HCT116 (cell line): ENCODE results near the gene SLC8A1. TPM values are rescaled to one million over a fixed set of nuclear protein-coding genes. Genes with fewer than 3 reads are reported as not detected.

Experiments used
- ATAC-seq: fragments of 200-7000 bp; cut with Tn5 transposase; 2 replicates; pipeline ENCODE4 v1.9.1; 2020; ENCODE audit warnings: mild to moderate bottlenecking, moderate library complexity
- BruUV-seq: library from RNA; stranded (reverse); fragments of 400-500 nt; replicated peaks from 2 replicates; lab custom pipeline; 2021; lab: Mats Ljungman, UMichigan
- CTCF ChIA-PET: fragments of 300-600 bp; sonication (Branson Sonifier 250); formaldehyde crosslinking; loops from one replicate; lab custom pipeline; 2021; ENCODE audit warnings: antibody characterized with exemption; lab: Charles Lee
- POLR2A ChIA-PET: fragments of 300-600, 350-600 bp; sonication (Branson Sonifier 250); formaldehyde crosslinking; loops from one replicate; lab custom pipeline; 2021; ENCODE audit warnings: antibody characterized with exemption; lab: Charles Lee
- RAD21 ChIA-PET, 2 experiments: fragments of 300-600 bp; sonication (Branson Sonifier 250); formaldehyde crosslinking; loops; one replicate each; lab custom pipeline; 2023; ENCODE audit warnings: low total read pairs in 2 of 2; ENCODE audit not compliant: uncharacterized antibody in 2 of 2, unreplicated experiment in 2 of 2, low non-redundant PET in 1 of 2; lab: Charles Lee
- DNase-seq: peaks from one replicate; pipeline ENCODE4 v3.0.0-alpha.2; 2010; ENCODE audit warnings: low read depth, low spot score
- H2AFZ ChIP-seq: fragments of 200-600 bp; shearing (Covaris generic), sonication (generic); 2 replicates; pipeline ENCODE4 v1.6.1; 2017; ENCODE audit warnings: low read depth, mixed run types, mixed read lengths, antibody characterized with exemption, low read length; ENCODE audit not compliant: poor library complexity, severe bottlenecking
- H3K27ac ChIP-seq: 2 replicates; pipeline ENCODE4 v1.5.1; 2012; ENCODE audit warnings: low read depth, low read length
- H3K27me3 ChIP-seq: fragments of 200-600 bp; sonication (generic); 2 replicates; pipeline ENCODE4 v1.6.1; 2016; ENCODE audit warnings: mixed run types, low read length, mixed read lengths; ENCODE audit not compliant: insufficient read depth
- H3K36me3 ChIP-seq, 2 experiments: fragments of 200-500 bp in 1 of 2; fragments of 200-600 bp in 1 of 2; sonication (Bioruptor generic) in 1 of 2; sonication (generic) in 1 of 2; 2 replicates each; pipeline versions ENCODE4 v1.5.1 to v1.6.1; 2014 to 2016; ENCODE audit warnings: low read length in 2 of 2, inconsistent platforms in 1 of 2, mixed read lengths in 1 of 2, mixed run types in 1 of 2; ENCODE audit not compliant: insufficient read depth in 2 of 2, control insufficient read depth in 1 of 2
- H3K4me1 ChIP-seq, 2 experiments: fragments of 200-600 bp in 1 of 2; sonication (generic) in 1 of 2; 2 replicates each; pipeline versions ENCODE4 v1.5.1 to v1.6.1; 2012 to 2017; ENCODE audit warnings: low read length in 2 of 2, inconsistent platforms in 1 of 2, mild to moderate bottlenecking in 1 of 2, mixed read lengths in 1 of 2, mixed run types in 1 of 2, moderate library complexity in 1 of 2; ENCODE audit not compliant: insufficient read depth in 2 of 2, control insufficient read depth in 1 of 2
- H3K4me2 ChIP-seq: fragments of 200-600 bp; sonication (generic); 2 replicates; pipeline ENCODE4 v1.6.1; 2017; ENCODE audit warnings: mixed run types, low read length, mixed read lengths
- H3K4me3 ChIP-seq, 2 experiments: fragments of 200-600 bp in 1 of 2; sonication (generic) in 1 of 2; replicated peaks in 1 of 2; 2 replicates each; pipeline ENCODE4 v1.5.1; 2011 to 2016; ENCODE audit warnings: low read length in 2 of 2, control low read depth in 1 of 2, low read depth in 1 of 2, mild to moderate bottlenecking in 1 of 2, mixed read lengths in 1 of 2, mixed run types in 1 of 2
- H3K79me2 ChIP-seq: fragments of 200-600 bp; sonication (generic); 2 replicates; pipeline ENCODE4 v1.6.1; 2017; ENCODE audit warnings: mild to moderate bottlenecking, mixed run types, low read length, moderate library complexity, mixed read lengths; ENCODE audit not compliant: insufficient read depth
- H3K9ac ChIP-seq: fragments of 200-600 bp; sonication (generic); 2 replicates; pipeline ENCODE4 v1.6.1; 2016; ENCODE audit warnings: low read length, mixed read lengths
- H3K9me2 ChIP-seq: fragments of 200-600 bp; sonication (generic), shearing (Covaris generic); 2 replicates; pipeline ENCODE4 v1.6.1; 2017; ENCODE audit warnings: mixed run types, mild to moderate bottlenecking, moderate library complexity; ENCODE audit not compliant: insufficient read depth
- H3K9me3 ChIP-seq, 2 experiments: fragments of 200-500 bp in 1 of 2; fragments of 200-600 bp in 1 of 2; sonication (Bioruptor generic) in 1 of 2; sonication (generic) in 1 of 2; 2 replicates each; pipeline ENCODE4 v1.6.1; 2014 to 2017; ENCODE audit warnings: low read length in 2 of 2, mixed read lengths in 2 of 2, inconsistent platforms in 1 of 2, low read depth in 1 of 2, mild to moderate bottlenecking in 1 of 2, mixed run types in 1 of 2, moderate library complexity in 1 of 2; ENCODE audit not compliant: control insufficient read depth in 1 of 2, insufficient read depth in 1 of 2
- H4K20me1 ChIP-seq: fragments of 200-600 bp; sonication (generic), shearing (Covaris generic); 2 replicates; pipeline ENCODE4 v1.6.1; 2017; ENCODE audit warnings: mixed run types, mild to moderate bottlenecking, moderate library complexity; ENCODE audit not compliant: insufficient read depth
- CTCF ChIP-seq, 3 experiments: fragments of 200-600 bp in 1 of 3; sonication (generic) in 1 of 3; IDR thresholded peaks in 2 of 3; conservative IDR thresholded peaks in 1 of 3; 2 replicates each; pipeline ENCODE4 v1.5.1; 2012 to 2017; ENCODE audit warnings: low read depth in 2 of 3, low read length in 2 of 3, antibody characterized with exemption in 1 of 3, borderline replicate concordance in 1 of 3, control low read depth in 1 of 3, mild to moderate bottlenecking in 1 of 3, mixed read lengths in 1 of 3, mixed run types in 1 of 3, moderate library complexity in 1 of 3; ENCODE audit not compliant: insufficient read depth in 1 of 3
- FOSL1 ChIP-seq: IDR thresholded peaks from 2 replicates; pipeline ENCODE4 v1.6.1; 2012; ENCODE audit warnings: low read depth
- MAX ChIP-seq: IDR thresholded peaks from 2 replicates; pipeline ENCODE4 v1.6.1; 2012
- POLR2A ChIP-seq: IDR thresholded peaks from 2 replicates; pipeline ENCODE4 v1.7.0; 2011; ENCODE audit warnings: borderline replicate concordance; ENCODE audit not compliant: insufficient read depth, insufficient read length; ENCODE audit errors: extremely low read depth
- REST ChIP-seq: IDR thresholded peaks from 2 replicates; pipeline ENCODE4 v1.6.1; 2012; ENCODE audit warnings: low read depth
- SRF ChIP-seq: IDR thresholded peaks from 2 replicates; pipeline ENCODE4 v1.6.1; 2012; ENCODE audit warnings: low read depth
- YY1 ChIP-seq: IDR thresholded peaks from 2 replicates; pipeline ENCODE4 v1.6.1; 2011; ENCODE audit warnings: low read length, low read depth, moderate library complexity, mild to moderate bottlenecking; ENCODE audit not compliant: insufficient replicate concordance; ENCODE audit errors: extremely low read depth
- ZBTB33 ChIP-seq: IDR thresholded peaks from 2 replicates; pipeline ENCODE4 v1.6.1; 2011; ENCODE audit warnings: mild to moderate bottlenecking, low read length, moderate library complexity; ENCODE audit not compliant: insufficient replicate concordance; ENCODE audit errors: extremely low read depth
- ZFX ChIP-seq: fragments of 450-650 bp; IDR thresholded peaks from 2 replicates; pipeline ENCODE4 v1.6.1; 2017
- ZNF274 ChIP-seq: fragments of 200-500 bp; sonication (Bioruptor generic); IDR thresholded peaks from 2 replicates; pipeline ENCODE4 v1.6.1; 2014; ENCODE audit warnings: mild to moderate bottlenecking, low read depth, low read length, inconsistent platforms
- intact Hi-C: fragments of 100-400 bp; cut with micrococcal nuclease; formaldehyde crosslinking; loops from 2 replicates; pipeline ENCODE4 v1.10.0; 2022
- total RNA-seq: library from RNA; stranded (reverse); gene quantifications from one replicate; pipeline ENCODE4 v1.2.1, GENCODE V29; 2021; ENCODE audit not compliant: unreplicated experiment

SLC8A1 gene
- total RNA-seq, 1 experiment from 2014 or later = 0.07 TPM

- Histone ChIP-seq H3K9ac (no peak overlapping the region), H3K4me3 (no peak overlapping the region), H3K27me3 (0 out of 2 replicates have a peak, but pooled peaks cover 4% of the 10 kb centered on the region), H3K4me2 (no peak overlapping the region), H2AFZ (no peak overlapping the region), H3K27ac (no peak overlapping the region), H4K20me1 (no peaks in the 10 kb centered on the region), H3K36me3 (no peaks in the 10 kb centered on the region), H3K4me1 (no peaks in the 10 kb centered on the region), H3K9me2 (no peaks in the 10 kb centered on the region), H3K79me2 (no peaks in the 10 kb centered on the region), H3K9me3 (no peaks in the 10 kb centered on the region)
- ATAC-seq = no peak
- ChIA-PET CTCF (no interaction called here), RAD21 (no interaction called here), POLR2A (no interaction called here)
- DNase-seq = no peak
- no peak for TF ChIP-seq POLR2A
- TF ChIP-seq CTCF (IDR thresholded peaks at IDR 0.05 in 2 of 3, conservative IDR thresholded peaks at IDR 0.05 in 1 of 3; ENCODE audit: borderline replicate concordance in 1 of 3, insufficient read depth in 1 of 3, low read depth in 2 of 3, low read length in 2 of 3) = peak in 2 of 3 experiments; percentile 12 to 29; a peak in 1 of 6 replicates
- intact Hi-C loops = no loop called here
- BruUV-seq = no TSS peak
Measured at GRCh38 chr2:40178171-40178778, 273.6 kb downstream of the SLC8A1 start.

- Histone ChIP-seq H3K27ac (no peak overlapping the region), H3K9ac (no peak overlapping the region), H3K36me3 (no peaks in the 10 kb centered on the region), H3K79me2 (no peaks in the 10 kb centered on the region), H3K9me3 (no peaks in the 10 kb centered on the region), H2AFZ (no peak overlapping the region), H3K4me2 (no peak overlapping the region), H3K9me2 (no peaks in the 10 kb centered on the region), H3K4me1 (no peaks in the 10 kb centered on the region), H4K20me1 (no peaks in the 10 kb centered on the region), H3K27me3 (no peaks in the 10 kb centered on the region), H3K4me3 (no peak overlapping the region)
- RAD21 ChIA-PET = no interaction called here
- no peak for ATAC-seq
- BruUV-seq = no TSS peak
- POLR2A ChIA-PET = no interaction called here
- DNase-seq = no peak
- CTCF ChIA-PET = no interaction called here
- intact Hi-C loops = no loop called here
- TF ChIP-seq MAX (no peak), REST (no peak), POLR2A (no peak), ZNF274 (no peak), FOSL1 (no peak), YY1 (no peak), ZBTB33 (no peak), ZFX (no peak), SRF (no peak)
Measured at GRCh38 chr2:40177366-40177765, 274.5 kb downstream of the SLC8A1 start.
